T47D (cell line): ENCODE results near the gene RCAN1.
"Not testable (repeated sequence)": the region's sequence is repeated elsewhere in the genome, so short reads cannot be mapped to it uniquely, and the experiment has no call there.

Experiments used
- DNase-seq, 2 experiments: peaks; one replicate each; pipeline versions ENCODE4 v3.0.0 to v3.0.0-alpha.2; 2011 to 2012; ENCODE audit warnings: low read depth in 1 of 2, low spot score in 1 of 2
- JUND ChIP-seq: IDR thresholded peaks from 2 replicates; pipeline ENCODE4 v1.6.1; 2012; ENCODE audit warnings: low read depth
- in situ Hi-C: cut with HindIII; loops from 2 replicates; pipeline ENCODE4 v1.10.0; 2016; ENCODE audit warnings: low sequenced_read_pairs, low pct_unique_long_range_greater_than_20kb

Gene RCAN1

GRCh38 chr21:34569381-34569979, 45.4 kb downstream of the RCAN1 start:
- in situ Hi-C loops = no loop called here
- no peak for DNase-seq
- TF ChIP-seq JUND = no peak

- in situ Hi-C loops, DNase-seq: not testable (repeated sequence)
Measured at GRCh38 chr21:34568801-34569200, 46.1 kb downstream of the RCAN1 start.

DNA sequence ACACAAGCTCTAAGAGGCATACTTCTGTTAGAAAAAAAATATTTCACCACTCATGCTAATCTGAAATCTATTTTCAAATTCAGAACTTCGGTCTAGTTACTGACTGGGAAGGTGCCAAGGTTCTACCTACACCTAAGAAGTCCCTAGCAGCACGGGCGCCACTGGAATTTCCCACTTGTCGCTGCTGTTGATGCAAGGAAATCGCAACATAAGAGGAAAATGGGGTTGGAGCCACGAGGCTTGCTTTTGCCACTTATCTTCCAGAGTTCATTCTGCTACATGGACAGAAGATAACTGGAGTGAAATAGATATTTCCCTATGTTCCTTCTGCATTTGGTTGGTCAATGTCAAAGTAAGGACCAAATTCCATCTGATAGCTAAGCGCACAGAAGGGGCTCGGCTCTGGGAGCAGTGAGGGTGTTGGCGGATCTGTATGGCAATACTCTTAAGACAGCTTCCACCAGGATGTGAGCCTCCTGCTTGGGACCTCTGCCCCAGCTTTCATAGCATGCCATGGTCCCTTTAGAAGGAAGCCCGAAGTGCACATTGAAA, 47.2 kb downstream of the RCAN1 start:
- in situ Hi-C loops = no loop called here
- no peak for DNase-seq
- TF ChIP-seq JUND = no peak

GRCh38 chr21:34565238-34565637, 49.7 kb downstream of the RCAN1 start:
- no peak for DNase-seq
- TF ChIP-seq JUND = no peak
- in situ Hi-C loops = no loop called here

DNA sequence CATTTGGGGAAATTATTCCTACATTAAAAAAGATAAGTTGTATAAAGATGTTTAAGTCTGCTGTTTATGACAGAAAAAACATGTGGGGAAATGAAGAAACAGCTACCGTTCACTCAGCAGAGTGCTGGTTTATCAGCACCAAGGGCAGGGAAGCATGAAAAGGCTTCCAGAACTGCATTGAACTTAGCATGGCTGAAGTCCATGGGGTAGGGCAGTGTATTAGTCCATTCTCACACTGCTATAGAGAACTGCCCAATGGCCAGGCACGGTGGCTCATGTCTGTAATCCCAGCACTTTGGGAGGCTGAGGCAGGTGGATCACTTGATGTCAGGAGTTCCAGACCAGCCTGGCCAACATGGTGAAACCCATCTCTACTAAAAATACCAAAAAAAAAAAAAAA, 51.5 kb downstream of the RCAN1 start:
- DNase-seq, in situ Hi-C loops: not testable (repeated sequence)

DNA sequence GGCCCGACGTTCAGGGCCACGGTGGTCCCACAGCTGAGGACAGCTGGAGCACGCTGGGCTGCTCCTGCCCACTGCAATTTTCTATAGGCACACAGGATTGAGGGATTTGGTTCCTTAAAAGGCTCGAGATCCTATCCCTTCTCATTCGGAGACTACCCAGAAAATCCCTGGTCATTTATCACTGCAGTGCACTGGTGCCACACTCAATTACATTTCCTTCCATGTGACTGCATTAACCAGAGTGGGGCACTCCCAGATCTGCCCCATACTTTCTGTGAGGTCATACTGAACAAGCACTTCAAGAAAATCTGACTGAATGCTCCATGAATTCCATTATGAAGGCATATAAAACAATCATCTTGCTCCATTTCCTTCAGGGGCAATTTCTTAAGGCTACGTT, 53.1 kb downstream of the RCAN1 start:
- no peak for TF ChIP-seq JUND
- in situ Hi-C loops = no loop called here
- no peak for DNase-seq

GRCh38 chr21:34560609-34561008, 54.3 kb downstream of the RCAN1 start:
- TF ChIP-seq JUND = no peak
- in situ Hi-C loops = no loop called here
- DNase-seq = no peak

DNA sequence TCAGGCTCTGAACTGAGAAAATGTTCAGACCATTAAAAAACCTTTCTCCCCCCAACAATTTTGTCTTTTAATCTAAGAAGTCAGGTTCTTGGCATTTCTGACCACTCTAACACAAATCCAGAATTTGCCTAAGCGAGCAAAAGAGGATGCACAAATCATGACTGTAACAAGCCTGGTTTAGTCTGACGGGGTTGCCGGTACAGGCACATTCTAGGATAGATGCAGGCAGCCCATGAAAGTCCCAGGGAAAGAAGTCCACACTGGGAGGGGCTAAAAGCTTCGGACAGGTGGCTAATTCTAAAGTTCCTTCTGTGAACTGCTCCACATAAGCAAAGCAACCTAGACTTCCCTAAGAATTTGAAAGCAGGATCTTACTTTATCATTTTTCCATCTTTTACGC, 54.9 kb downstream of the RCAN1 start:
- TF ChIP-seq JUND = no peak
- in situ Hi-C loops = no loop called here

DNA sequence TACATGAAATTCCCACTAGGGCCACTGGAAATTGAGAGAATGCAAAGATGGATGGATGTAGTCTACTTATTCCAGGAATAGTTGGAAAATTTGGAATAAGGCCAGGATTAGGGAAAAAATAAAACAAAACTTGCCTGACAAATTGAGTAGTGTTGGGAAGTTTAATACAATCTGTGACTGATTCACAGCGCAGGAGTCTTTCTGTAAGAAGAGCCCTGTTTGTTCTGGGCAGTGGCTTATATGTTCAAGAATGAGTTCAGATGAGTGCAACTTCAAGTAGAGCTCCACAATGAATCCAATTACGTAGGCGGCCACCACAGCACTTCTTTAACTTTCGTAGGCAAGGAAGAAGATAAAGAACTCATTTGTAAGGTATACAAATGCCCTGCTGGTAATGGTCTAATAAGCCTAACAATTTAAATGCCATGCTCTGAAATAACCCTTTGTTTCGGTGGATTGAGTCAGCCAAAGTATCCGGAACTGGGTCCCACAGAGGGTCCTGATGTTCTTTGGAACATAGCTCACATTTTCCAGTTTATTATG, 55.8 kb downstream of the RCAN1 start:
- no peak for TF ChIP-seq JUND
- in situ Hi-C loops = no loop called here
- no peak for DNase-seq

More for the DNA sequence above, 54.9 kb downstream of the RCAN1 start:
- no peak for DNase-seq

DNA sequence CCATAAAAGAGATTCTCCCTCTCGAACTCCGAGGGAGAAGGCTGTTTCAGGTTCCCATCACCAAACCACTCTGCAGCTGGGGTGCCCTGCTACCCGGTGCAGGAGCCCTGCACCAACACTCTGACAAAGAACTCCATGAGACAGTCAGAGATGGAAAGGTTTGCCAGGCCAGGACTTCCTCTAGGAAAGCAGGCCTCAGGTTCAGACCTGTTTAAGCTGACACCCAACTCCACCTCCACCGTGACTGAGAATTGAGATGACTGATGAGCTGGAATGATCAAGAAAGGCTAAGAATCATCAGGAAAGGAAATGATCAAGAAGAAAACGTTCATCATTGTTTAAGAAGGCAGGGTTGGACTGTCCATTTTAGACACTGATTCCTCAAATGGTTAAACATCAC, 56.7 kb downstream of the RCAN1 start:
- no peak for TF ChIP-seq JUND
- in situ Hi-C loops = no loop called here
- DNase-seq = no peak

GRCh38 chr21:34557261-34557660, 57.7 kb downstream of the RCAN1 start:
- no peak for DNase-seq
- in situ Hi-C loops = no loop called here
- TF ChIP-seq JUND = no peak

- in situ Hi-C loops, DNase-seq: not testable (repeated sequence)
Measured at GRCh38 chr21:34554670-34555069, 60.2 kb downstream of the RCAN1 start.

DNA sequence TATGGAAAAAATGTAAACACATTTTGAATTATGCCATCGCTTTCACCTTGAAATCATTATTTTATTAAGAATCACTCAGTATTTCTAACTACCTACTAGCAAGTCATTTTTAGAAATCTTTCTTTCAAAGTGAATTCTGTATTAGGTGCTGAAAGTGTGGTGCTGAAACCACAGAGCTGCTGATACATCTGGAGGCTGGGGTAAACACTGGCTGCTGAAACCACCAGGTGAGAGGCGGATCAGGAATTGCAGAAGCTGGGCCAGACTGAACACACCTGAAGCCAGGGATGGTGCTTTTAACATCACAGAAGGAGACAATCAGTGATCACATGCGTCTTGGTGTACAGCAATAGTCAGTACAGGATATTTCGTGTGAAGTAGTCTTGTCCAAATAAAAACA, 60.7 kb downstream of the RCAN1 start:
- DNase-seq = no peak
- in situ Hi-C loops = no loop called here
- TF ChIP-seq JUND = no peak

- in situ Hi-C loops = no loop called here
- DNase-seq = no peak
- no peak for TF ChIP-seq JUND
Measured at GRCh38 chr21:34553151-34553952, 61.6 kb downstream of the RCAN1 start.
